Cardiac septum (tissue), 1 donor: ENCODE results near the gene ZBTB17. TPM values are rescaled to one million over a fixed set of nuclear protein-coding genes. Genes with fewer than 3 reads are reported as not detected.

Experiments
- total RNA-seq: library from RNA; stranded (reverse); fragmentation: NEBNext Ultra II Directional; extraction: Animal tissue kit (Norgen Biotek cat#: 25700); gene quantifications from one replicate; pipeline ENCODE4 v1.2.1, GENCODE V29; 2021
- donor health status: DM: no; HTN: no; CAD: no.

ZBTB17 gene
- total RNA-seq, 1 donor from 2014 or later = 24.9 TPM

Other genes with a start within 250 kb of the ZBTB17 start
- 2.9 TPM for gene SLC25A34, start 239.8 kb downstream of the ZBTB17 start, total RNA-seq
- gene TMEM82, start 233.6 kb downstream of the ZBTB17 start, total RNA-seq = not detected
- 40.6 TPM for gene FBLIM1, start 217.3 kb downstream of the ZBTB17 start, total RNA-seq
- 4.9 TPM for gene UQCRHL, start 168.5 kb downstream of the ZBTB17 start, total RNA-seq
- 37.8 TPM for gene SPEN, start 128.4 kb downstream of the ZBTB17 start, total RNA-seq
- gene SRARP, start 28.1 kb upstream of the ZBTB17 start, total RNA-seq = not detected
- 3,889 TPM for gene HSPB7, start 41.9 kb upstream of the ZBTB17 start, total RNA-seq
- 1.2 TPM for gene CLCNKA, start 45.9 kb upstream of the ZBTB17 start, total RNA-seq
- gene CLCNKB, start 67.7 kb upstream of the ZBTB17 start, total RNA-seq = 2.0 TPM
- 3.0 TPM for gene FAM131C, start 97.5 kb upstream of the ZBTB17 start, total RNA-seq
- 26.1 TPM for gene EPHA2, start 180.0 kb upstream of the ZBTB17 start, total RNA-seq
- gene ARHGEF19, start 236.6 kb upstream of the ZBTB17 start, total RNA-seq = 1.3 TPM